Measurements from ENCODE around the gene BCLAF1.

- no peak for TF ChIP-seq MIER1 (IDR thresholded peaks at IDR 0.05; ENCODE audit: low read depth)
- no peak for TF ChIP-seq ZNF133 (CRISPR knock-in tag; IDR thresholded peaks at IDR 0.05)
- TF ChIP-seq MXI1 (IDR thresholded peaks at IDR 0.05; ENCODE audit: low read depth, low read length): no peak
- TF ChIP-seq CTCF (IDR thresholded peaks at IDR 0.05 in 2 of 3, conservative IDR thresholded peaks at IDR 0.05 in 1 of 3; ENCODE audit: insufficient read depth in 2 of 3, low read depth in 1 of 3, low read length in 3 of 3): no peak
- no peak for TF ChIP-seq ATF4 (CRISPR knock-in tag; IDR thresholded peaks at IDR 0.05)
- no peak for TF ChIP-seq ZNF263 (CRISPR knock-in tag; IDR thresholded peaks at IDR 0.05; ENCODE audit: borderline replicate concordance)
- TF ChIP-seq ID3 (CRISPR knock-in tag; IDR thresholded peaks at IDR 0.05): no peak
- TF ChIP-seq ID3 (tag; IDR thresholded peaks at IDR 0.05): no peak
- TF ChIP-seq ZNF232 (CRISPR knock-in tag; IDR thresholded peaks at IDR 0.05): no peak
- TF ChIP-seq MEF2D (tag; conservative IDR thresholded peaks at IDR 0.05; ENCODE audit: low read depth): no peak
- no peak for TF ChIP-seq GATAD2A (IDR thresholded peaks at IDR 0.05)
These were observed 64.2 kb downstream of the BCLAF1 start for GRCh38 chr6:136225496-136225895.
